B cell (primary cell): Measurements from ENCODE around the gene CLN5. TPM values are rescaled to one million over a fixed set of nuclear protein-coding genes. Genes with fewer than 3 reads are reported as not detected.

ENCODE experiments used
- ATAC-seq: fragments of 200-7000 bp; cut with Tn5 transposase; one replicate; pipeline ENCODE4 v1.10.0; 2021; ENCODE audit warnings: low read depth, mild to moderate bottlenecking, moderate number of reproducible peaks, moderate library complexity
- CTCF ChIA-PET: fragments of 350-600 bp; sonication (Branson Sonifier 250); formaldehyde crosslinking; loops from one replicate; lab custom pipeline; 2021; ENCODE audit warnings: antibody characterized with exemption, inconsistent platforms; lab: Charles Lee
- POLR2A ChIA-PET: fragments of 350-600 bp; sonication (Branson Sonifier 250); formaldehyde crosslinking; loops from one replicate; lab custom pipeline; 2021; ENCODE audit warnings: antibody characterized with exemption; lab: Charles Lee
- DNase-seq: peaks from one replicate; pipeline ENCODE4 v3.0.0; 2013
- H2AFZ ChIP-seq: 2 replicates; pipeline ENCODE4 v1.6.1; 2012; ENCODE audit warnings: mild to moderate bottlenecking, low read depth, low read length; ENCODE audit not compliant: insufficient read depth, poor library complexity, severe bottlenecking
- H3K27ac ChIP-seq, 2 donors: 1 replicate in 1 of 2; 2 replicates in 1 of 2; pipeline ENCODE4 v1.5.1; 2012 to 2013; ENCODE audit warnings: low read length in 2 of 2, mild to moderate bottlenecking in 2 of 2, moderate library complexity in 1 of 2
- H3K27me3 ChIP-seq, 4 experiments: fragments of 200-600 bp in 1 of 4; sonication (generic) in 1 of 4; replicated peaks in 1 of 4; 1 replicate in 2 of 4; 2 replicates in 2 of 4; pipeline versions ENCODE4 v1.6.1 to v1.7.0; 2013 to 2016; ENCODE audit warnings: low read length in 3 of 4, mild to moderate bottlenecking in 2 of 4, mixed read lengths in 1 of 4, moderate library complexity in 1 of 4; ENCODE audit not compliant: insufficient read depth in 4 of 4, control insufficient read depth in 3 of 4; ENCODE audit errors: control extremely low read depth in 1 of 4
- H3K36me3 ChIP-seq, 2 experiments: replicated peaks in 1 of 2; 1 replicate in 1 of 2; 2 replicates in 1 of 2; pipeline versions ENCODE4 v1.6.1 to v1.7.1; 2013; ENCODE audit warnings: low read length in 1 of 2; ENCODE audit not compliant: insufficient read depth in 2 of 2, control insufficient read depth in 1 of 2; ENCODE audit errors: control extremely low read depth in 1 of 2, extremely low read depth in 1 of 2
- H3K4me1 ChIP-seq, 2 donors: fragments of 200-600 bp in 1 of 2; sonication (generic) in 1 of 2; 1 replicate in 1 of 2; 2 replicates in 1 of 2; pipeline versions ENCODE4 v1.5.1 to v1.6.1; 2013 to 2017; ENCODE audit warnings: low read length in 2 of 2; ENCODE audit not compliant: control insufficient read depth in 2 of 2, insufficient read depth in 2 of 2
- H3K4me2 ChIP-seq: replicated peaks from 2 replicates; pipeline ENCODE3; 2012; ENCODE audit warnings: mild to moderate bottlenecking, low read depth, low read length; ENCODE audit not compliant: poor library complexity, severe bottlenecking
- H3K4me3 ChIP-seq, 5 experiments: fragments of 200-600 bp in 1 of 5; sonication (generic) in 1 of 5; 1 replicate in 3 of 5; 2 replicates in 2 of 5; pipeline versions ENCODE4 v1.5.1 to v1.7.0; 2011 to 2016; ENCODE audit warnings: low read length in 4 of 5, mild to moderate bottlenecking in 4 of 5, low read depth in 2 of 5, control low read depth in 1 of 5, moderate library complexity in 1 of 5; ENCODE audit not compliant: insufficient read depth in 1 of 5; ENCODE audit errors: control extremely low read depth in 1 of 5, extremely low read depth in 1 of 5
- H3K79me2 ChIP-seq: fragments of 200-600 bp; sonication (generic); one replicate; pipeline ENCODE4 v1.6.0; 2016; ENCODE audit warnings: low read length; ENCODE audit not compliant: control insufficient read depth, insufficient read depth
- H3K9ac ChIP-seq: fragments of 200-600 bp; sonication (generic); 2 replicates; pipeline ENCODE4 v1.6.1; 2017; ENCODE audit warnings: mild to moderate bottlenecking, low read length, moderate library complexity
- H3K9me3 ChIP-seq, 3 donors: one replicate each; pipeline versions ENCODE4 v1.6.1 to v1.7.1; 2013; ENCODE audit warnings: low read length in 2 of 3; ENCODE audit not compliant: control insufficient read depth in 2 of 3, insufficient read depth in 1 of 3; ENCODE audit errors: control extremely low read depth in 1 of 3
- H4K20me1 ChIP-seq: 2 replicates; pipeline ENCODE4 v1.6.0; 2012; ENCODE audit warnings: mild to moderate bottlenecking, low read length; ENCODE audit not compliant: insufficient read depth, control insufficient read depth, poor library complexity, severe bottlenecking
- H3K27ac Mint-ChIP-seq: one replicate; pipeline ENCODE4 v1.8.0; 2021; ENCODE audit warnings: mixed read lengths
- H3K27me3 Mint-ChIP-seq: one replicate; pipeline ENCODE4 v1.8.0; 2021; ENCODE audit warnings: mixed read lengths
- H3K4me1 Mint-ChIP-seq: one replicate; pipeline ENCODE4 v1.8.0; 2021; ENCODE audit warnings: mixed read lengths
- H3K4me3 Mint-ChIP-seq: one replicate; pipeline ENCODE4 v1.8.0; 2021; ENCODE audit warnings: mixed read lengths
- H3K9me3 Mint-ChIP-seq: one replicate; pipeline ENCODE4 v1.8.0; 2022; ENCODE audit warnings: mixed read lengths; ENCODE audit not compliant: insufficient read depth
- CTCF ChIP-seq: fragments of 200-600 bp; IDR thresholded peaks from one replicate; pipeline ENCODE4 v1.8.0; 2022; ENCODE audit warnings: antibody characterized with exemption, mild to moderate bottlenecking
- EZH2 ChIP-seq: IDR thresholded peaks from 2 replicates; pipeline ENCODE4 v1.6.1; 2012; ENCODE audit warnings: borderline replicate concordance, low read depth, mild to moderate bottlenecking, moderate library complexity, low read length; ENCODE audit not compliant: insufficient read depth, poor library complexity, severe bottlenecking
- WGBS: methylation state at CpG from one replicate; pipeline ENCODE4 v1.1.5; 2013; ENCODE audit warnings: missing lambda C conversion rate; ENCODE audit not compliant: insufficient coverage; 5-methylcytosine and 5-hydroxymethylcytosine counted together
- intact Hi-C: fragments of 100-400 bp; cut with micrococcal nuclease; formaldehyde crosslinking; loops from one replicate; pipeline ENCODE4 v1.10.0; 2022
- polyA plus RNA-seq: library from polyadenylated mRNA; depleted of rRNA; stranded (reverse); fragments of >200 nt; gene quantifications from 2 replicates; pipeline ENCODE4 v1.2.3, GENCODE V29; 2012
- total RNA-seq, 2 donors: library from RNA; stranded (reverse); fragments of 120-200 nt in 1 of 2; gene quantifications; 1 replicate in 1 of 2; 2 replicates in 1 of 2; pipeline versions ENCODE4 v1.2.3 to v1.2.4, GENCODE V29; 2013 to 2022

The CLN5 gene
- total and polyA plus RNA-seq, 2 donors (not counting 1 experiment from before 2014, with no cell fraction given), result 11.9 to 36.9 TPM

- Histone ChIP-seq H3K4me3 (no peak overlapping the region), H3K27ac (no peak overlapping the region), H3K79me2 (no peaks in the 10 kb centered on the region), H3K27me3 (no peaks in the 10 kb centered on the region), H3K36me3 (peaks cover 3 to 6% of the 10 kb centered on the region in 2 experiments), H2AFZ (no peak overlapping the region), H3K9me3 (peaks cover 0 to 1% (median 0%) of the 10 kb centered on the region in 3 donors), H3K4me1 (no peaks in the 10 kb centered on the region), H3K4me2 (no peak overlapping the region), H4K20me1 (no peaks in the 10 kb centered on the region), H3K9ac (no peak overlapping the region)
- Mint-ChIP-seq H3K4me1 (no peaks in the 10 kb centered on the region), H3K27ac (no peak overlapping the region), H3K4me3 (no peak overlapping the region), H3K9me3 (peaks cover 2% of the 10 kb centered on the region), H3K27me3 (no peaks in the 10 kb centered on the region)
- no peak for ATAC-seq
- POLR2A ChIA-PET, result no interaction called here
- TF ChIP-seq CTCF, result no peak
- no peak for TF ChIP-seq EZH2
- WGBS, result no CpG with 5 or more reads among the region's 5 CpGs
- intact Hi-C loops, result no loop called here
- DNase-seq, result no peak
- CTCF ChIA-PET, result no interaction called here
Measured at GRCh38 chr13:77038907-77039480, 47.1 kb downstream of the CLN5 start.

- TF ChIP-seq CTCF (no peak), EZH2 (no peak)
- Histone ChIP-seq H3K4me2 (no peak overlapping the region), H3K79me2 (no peaks in the 10 kb centered on the region), H3K4me1 (no peaks in the 10 kb centered on the region), H3K9me3 (peaks cover 0 to 1% (median 0%) of the 10 kb centered on the region in 3 donors), H3K36me3 (peaks cover 7 to 10% of the 10 kb centered on the region in 2 experiments), H3K4me3 (no peak overlapping the region), H3K27me3 (no peaks in the 10 kb centered on the region), H2AFZ (no peak overlapping the region), H3K9ac (no peak overlapping the region), H3K27ac (no peak overlapping the region), H4K20me1 (no peaks in the 10 kb centered on the region)
- H3K4me3 Mint-ChIP-seq, result no peak overlapping the region
- 94% methylated on average over 6 of the region's 7 CpGs for WGBS
- ChIA-PET POLR2A (no interaction called here), CTCF (no interaction called here)
- no peak for ATAC-seq
- intact Hi-C loops, result no loop called here
- H3K4me1 Mint-ChIP-seq, result no peaks in the 10 kb centered on the region
- no peak overlapping the region for H3K27ac Mint-ChIP-seq
- DNase-seq, result no peak
- H3K9me3 Mint-ChIP-seq, result peaks cover 2% of the 10 kb centered on the region
- H3K27me3 Mint-ChIP-seq, result no peaks in the 10 kb centered on the region
Measured at GRCh38 chr13:77040076-77040475, 48.2 kb downstream of the CLN5 start.
